NCI-H1436 (cell line): ENCODE data around the gene KIF18B.
A peak's percentile ranks its signal among the peaks of the same experiment; 100 is the strongest.

Source experiments
- DNase-seq: peaks from one replicate; lab custom pipeline; 2025; lab: John Stamatoyannopoulos, UW

The KIF18B gene

DNA sequence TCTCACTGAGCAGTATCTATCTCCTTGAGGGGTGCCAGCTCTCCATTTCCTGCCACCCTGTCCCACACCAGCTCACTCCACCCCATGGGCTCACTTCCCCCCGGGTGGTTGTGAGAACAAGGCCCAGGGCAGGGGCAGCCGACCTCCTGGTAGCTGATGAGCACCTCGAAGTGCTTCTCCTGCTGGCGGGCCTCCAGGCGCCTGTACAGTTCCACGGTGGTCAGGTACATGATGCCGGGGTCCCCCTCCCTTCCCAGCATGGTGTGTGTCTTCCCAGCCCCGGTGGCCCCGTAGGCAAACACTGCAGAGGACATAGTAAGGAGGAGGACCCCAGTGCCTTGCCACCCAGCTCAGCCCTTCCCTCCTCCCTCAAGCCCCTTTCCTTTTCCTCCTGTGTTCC, 12.5 kb downstream of the KIF18B start:
- DNase-seq: no peak

DNA sequence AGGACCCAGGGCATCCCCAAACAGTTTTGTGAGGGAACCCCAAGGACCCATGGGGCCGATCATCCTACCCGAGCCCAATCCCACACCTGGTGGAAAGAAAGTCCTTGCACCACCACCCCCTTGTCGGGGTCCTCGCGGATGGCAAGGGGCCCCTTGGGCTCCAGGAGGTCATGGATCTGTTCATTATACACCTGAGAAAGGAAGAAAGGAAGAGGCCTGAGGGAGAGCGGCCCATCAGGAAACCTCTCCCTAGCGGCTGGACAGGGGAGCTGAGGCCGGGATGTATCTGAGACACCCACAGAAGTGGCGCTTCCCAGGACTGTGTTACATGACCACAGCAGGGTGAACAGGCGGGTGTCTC, 12.8 kb downstream of the KIF18B start:
- DNase-seq: no peak

DNA sequence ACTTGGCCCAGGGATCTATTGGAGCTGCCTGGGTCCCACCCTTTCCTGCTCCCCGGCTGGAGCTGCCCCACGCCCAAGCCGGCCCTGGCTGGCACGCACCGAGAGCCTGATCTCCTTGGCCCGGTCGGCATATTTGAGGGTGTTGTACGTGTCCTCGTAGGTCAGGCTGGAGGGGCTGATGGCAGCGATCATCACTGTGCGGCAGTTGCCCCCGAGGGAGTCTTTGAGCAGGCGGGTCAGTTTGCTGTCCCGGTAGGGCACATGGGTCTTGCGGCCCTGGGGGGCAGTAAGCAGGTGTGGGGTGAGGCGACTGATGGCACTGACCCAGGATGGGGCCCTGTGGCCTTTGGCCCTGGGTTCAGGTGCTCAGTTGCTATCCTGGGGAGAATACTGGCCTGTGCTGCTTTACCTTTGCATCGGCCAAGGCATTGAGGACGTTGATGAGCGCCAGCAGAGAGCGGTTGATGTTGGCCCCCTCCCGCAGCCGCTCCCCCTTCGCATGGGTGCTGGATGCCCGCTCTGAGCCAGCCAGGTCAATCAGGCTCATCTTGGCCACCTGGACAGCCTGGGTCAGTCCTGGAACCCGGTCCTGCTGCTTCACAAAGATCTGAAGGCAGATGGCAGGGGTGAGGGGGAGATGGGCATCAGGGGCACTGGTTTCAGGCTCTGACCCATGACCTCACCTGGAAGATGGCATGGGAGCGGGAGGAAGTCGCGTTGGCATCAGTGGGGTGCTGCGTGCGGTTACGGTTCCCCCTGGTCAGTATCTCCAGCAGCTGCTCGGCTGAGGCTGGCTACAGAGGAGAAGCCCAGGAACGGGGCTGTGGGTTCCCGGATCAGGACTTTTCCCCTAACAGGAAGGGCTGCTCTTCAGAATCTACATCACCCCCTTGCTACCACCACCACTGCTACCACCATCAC, 13.5 kb downstream of the KIF18B start:
- DNase-seq: no peak

DNA sequence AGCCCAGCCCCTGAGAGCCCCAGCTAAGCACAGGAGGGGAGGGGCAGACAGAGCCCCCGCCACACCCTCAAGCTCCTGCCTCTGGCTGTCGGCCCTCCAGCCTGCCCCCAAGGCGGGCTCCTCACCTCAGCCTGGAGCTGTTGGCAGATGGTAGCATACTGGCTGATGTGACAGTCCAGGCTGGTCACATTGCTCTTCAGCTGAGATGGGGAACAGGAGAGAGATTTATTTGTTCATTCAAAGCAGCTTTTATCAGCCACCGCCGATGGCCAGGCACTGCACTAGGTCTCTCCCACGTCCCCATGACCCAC, 14.8 kb downstream of the KIF18B start:
- no peak for DNase-seq

DNA sequence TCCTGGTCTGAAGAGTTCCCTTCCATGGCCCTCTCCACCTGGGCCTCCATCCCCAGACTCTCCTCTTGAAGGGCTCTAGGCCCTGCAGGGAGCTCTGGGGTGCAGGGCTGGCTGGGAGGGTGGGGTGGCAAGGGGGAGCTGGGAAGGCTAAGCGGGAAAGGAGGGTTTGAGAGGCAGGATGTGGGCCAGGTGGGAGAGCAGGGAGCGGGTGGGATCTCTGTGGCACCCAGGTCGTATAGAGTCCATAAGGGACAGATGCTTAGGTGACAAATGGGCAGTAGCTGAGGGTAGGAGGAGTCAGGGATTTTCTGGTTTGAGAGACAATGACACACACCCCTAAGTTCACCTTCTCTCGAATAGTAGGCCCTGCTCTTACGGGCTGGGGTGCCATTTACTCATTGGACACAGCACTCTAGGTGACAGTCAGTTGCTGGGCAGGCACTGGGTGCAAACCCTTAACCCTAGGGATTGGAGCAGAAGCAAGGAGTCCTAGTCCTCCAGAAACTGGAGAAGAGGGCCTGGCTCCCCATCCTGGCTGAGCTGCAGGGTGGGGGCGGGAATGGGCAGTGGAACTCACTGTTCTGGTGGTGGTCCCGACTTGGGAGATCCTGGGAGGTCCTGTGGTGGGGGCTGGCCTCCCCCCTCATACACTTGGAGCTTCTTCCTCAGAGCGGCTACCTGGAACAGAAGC, 15.3 kb downstream of the KIF18B start:
- DNase-seq: no peak

DNA sequence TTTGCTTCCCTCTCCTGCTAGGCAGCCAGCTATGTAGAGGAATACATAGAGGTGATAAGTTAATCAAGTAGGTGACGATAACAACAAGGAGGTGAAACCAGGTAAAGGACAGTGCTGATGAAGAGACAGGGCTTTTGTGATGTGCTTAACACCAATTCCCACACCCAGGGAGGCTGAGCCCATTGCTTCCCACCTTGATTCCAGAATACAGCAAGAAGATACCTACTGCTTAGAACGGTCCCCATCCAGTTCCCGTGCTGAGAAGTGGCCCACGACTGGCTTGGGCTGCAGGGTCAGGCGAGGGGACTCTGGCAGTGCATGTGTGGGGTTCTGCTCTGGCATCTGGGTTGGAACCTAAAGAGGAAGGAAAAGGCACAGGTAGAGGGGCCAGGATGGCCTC, 16.2 kb downstream of the KIF18B start:
- DNase-seq: no peak

DNA sequence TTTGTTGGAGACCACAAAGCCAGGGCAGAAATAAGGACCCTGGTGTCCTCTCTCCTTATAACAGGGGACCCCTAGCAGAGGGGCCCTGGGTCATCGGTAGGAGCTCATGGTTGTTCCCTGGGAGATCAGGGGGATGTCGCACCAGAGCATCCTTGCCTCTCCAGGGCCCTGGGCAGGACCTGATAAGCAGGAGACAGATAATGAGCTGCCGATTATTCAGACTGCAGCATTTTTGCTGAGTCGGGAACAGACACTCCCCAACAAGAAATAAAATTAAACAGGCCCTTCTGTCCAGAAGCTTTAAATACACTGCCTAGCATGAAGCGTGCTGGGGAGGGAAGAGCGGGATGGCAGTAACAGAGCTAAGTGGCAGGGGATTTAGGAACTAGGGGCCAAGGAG, 16.9 kb downstream of the KIF18B start:
- DNase-seq: no peak

DNA sequence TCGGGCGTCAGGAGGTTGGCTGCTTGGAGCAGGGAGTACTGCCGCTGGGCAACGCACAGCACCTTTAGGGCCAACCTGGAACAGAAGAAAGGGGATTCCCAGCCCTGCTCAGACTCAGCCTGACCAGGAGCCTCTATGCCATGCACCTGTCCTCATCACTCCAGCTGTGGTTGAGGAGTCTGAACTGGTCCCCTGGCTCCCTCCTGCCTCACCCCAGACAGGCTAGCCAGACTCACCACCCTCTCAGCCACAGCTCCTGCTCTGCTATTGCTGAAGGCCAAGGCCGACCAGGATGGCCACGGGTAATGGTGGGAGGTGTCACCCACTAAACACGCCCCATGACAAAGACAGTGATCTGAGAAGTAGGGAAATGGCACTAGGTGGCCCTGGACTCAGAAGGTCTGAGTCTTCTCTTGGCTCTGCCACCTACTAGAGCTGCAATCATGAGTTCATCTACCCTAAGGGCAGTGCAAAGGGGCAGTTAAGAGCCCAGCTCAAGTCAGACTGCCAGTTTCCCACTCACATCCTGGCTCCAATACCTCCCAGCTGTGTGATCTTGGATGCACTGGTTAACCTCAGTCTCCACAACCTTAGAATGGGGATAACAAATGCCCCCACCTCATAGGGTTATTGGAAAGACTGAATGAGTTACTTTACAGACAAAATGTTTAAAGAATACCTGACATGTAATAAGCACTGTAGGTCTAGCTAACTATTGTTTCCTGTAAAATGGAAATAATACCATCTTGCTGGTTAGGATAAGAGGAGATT, 18.4 kb downstream of the KIF18B start:
- DNase-seq: no peak

DNA sequence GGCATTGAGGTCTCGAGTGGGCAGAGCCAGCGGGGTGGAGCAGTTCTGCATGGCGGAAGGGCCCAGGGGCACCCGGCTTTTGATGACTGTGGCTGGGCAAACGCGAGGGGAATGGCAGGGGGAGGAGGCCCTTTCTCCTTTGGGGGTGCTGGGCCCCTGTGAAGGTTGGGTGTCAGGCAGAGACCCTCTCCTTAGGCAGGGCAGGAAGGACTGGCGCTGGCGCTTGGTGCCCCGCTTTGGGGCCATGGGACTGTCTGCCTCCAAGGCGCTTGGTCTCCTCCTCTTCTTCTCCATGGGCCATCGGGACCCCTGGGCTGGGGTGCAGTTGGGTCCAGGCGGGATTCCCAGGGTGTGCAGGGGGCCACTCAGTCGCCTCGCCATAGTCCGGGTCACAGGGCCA, 19.4 kb downstream of the KIF18B start:
- DNase-seq: no peak

DNA sequence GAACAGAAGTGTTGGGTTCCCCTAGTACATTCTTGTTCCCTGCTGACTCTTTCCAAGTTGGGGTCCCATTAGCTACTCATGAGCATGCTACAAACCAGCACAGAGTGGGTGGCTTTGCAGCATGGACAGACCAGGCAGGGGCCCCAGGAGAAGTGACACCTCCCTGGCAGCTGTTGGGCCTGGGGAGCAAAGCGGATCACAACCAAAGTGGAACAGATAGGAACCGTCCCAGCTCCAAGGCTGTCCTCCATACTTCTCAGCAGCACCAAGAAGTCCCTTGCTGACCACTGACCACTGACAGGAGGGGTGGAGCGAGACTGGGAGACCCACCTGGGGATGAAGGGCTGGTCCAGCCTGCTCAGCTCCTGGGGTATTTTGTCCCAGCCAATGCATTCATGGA, 19.9 kb downstream of the KIF18B start:
- no peak for DNase-seq

DNA sequence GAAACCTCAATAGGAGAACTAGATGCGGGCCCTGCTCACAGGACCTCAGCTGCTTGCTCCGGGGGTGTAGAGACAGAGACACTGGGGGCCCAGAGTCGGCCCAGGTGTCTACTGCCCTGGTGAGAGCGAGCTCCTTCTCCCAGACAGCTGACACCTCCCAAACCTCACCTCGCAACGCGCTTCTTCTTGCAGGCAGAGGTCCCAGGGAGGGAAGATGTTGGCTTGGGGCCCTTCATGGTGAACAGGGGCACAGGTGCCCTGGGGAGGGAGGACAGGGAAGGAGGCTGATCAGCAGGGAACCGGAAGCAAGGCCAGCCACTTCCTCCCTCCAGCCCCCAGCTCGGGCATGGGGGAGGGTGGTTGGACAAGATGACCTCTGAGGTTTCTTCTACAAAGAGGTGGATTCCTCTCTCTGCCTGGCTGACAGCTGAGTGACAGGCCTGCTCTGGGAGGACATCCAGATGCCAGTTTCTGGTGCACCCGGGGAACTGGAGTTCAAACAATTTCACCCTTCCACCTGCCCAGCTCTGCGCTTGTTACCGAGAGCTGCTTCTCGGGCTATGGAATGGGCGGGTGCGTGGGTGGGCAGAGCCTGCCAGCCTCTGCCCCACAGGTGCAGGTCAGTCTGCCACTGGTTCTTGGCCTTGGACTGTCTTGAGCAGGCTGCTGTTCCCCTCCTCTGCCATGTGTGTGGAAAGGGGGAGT, 20.6 kb downstream of the KIF18B start:
- DNase-seq: no peak

DNA sequence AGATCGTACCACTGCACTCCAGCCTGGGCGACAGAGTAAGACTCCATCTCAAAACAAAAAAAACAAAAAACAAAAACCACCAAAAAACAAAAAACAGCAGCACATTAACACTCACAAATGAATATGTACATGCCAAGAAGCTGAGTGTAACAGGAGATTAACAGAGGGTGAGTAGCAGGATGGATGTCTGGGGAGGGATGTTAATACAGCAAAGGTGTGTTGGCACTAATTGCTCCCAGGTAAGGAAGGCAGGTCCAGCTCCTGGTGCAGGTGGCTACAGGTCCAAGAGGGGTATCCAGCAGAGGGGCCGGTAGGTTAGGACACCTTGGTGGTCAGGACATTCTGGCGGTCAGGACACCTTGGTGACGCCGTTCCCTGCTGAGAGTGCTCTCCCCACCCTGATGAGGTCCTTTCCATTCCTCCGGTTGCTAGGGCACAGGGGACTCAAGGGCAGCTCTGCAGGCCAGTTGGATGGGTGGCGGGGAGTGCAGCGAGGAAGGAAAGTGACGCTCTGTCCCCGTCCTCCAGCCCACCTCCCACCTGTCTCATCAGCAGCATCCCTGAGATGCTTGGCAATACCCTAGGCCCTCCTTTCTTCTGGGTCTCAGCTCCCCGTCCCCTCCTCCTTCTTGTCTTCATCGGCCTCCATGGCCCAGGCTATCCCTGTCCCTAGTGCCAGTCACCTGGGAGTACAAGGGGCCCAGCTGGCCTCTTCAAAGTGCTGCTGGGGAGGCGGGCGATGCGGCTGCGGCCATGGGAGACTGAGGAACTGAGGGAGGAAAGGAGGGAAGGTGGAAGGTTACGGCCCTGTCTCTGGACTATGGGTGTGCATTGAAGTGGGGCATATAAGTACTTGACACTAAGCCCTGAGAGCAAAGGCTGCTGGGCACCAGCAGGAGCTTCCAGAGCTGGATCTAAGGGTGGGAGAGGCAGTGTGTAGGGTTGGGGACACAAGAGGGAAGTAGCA, 21.6 kb downstream of the KIF18B start:
- DNase-seq: no peak

DNA sequence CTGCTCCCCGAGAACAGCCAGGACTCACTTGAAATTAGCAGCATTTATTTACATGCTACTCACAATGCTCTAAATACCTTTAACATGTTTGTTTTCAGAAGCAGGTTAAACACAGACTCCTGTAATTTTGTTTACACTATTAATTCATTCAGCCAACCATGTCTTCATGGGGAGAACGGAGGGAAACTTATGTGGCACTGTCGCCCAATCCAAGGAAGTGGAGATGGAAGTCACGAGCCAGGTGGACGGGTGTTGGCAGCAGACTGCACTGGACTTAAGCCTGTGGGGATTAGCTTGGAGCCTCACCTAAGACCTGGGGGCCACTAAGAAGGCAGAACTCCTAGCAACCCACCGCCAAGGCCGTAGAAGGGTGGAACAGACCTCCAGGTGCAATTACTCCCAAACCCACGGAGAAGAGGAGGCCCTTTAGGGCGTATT, 23.4 kb downstream of the KIF18B start:
- DNase-seq: no peak

DNA sequence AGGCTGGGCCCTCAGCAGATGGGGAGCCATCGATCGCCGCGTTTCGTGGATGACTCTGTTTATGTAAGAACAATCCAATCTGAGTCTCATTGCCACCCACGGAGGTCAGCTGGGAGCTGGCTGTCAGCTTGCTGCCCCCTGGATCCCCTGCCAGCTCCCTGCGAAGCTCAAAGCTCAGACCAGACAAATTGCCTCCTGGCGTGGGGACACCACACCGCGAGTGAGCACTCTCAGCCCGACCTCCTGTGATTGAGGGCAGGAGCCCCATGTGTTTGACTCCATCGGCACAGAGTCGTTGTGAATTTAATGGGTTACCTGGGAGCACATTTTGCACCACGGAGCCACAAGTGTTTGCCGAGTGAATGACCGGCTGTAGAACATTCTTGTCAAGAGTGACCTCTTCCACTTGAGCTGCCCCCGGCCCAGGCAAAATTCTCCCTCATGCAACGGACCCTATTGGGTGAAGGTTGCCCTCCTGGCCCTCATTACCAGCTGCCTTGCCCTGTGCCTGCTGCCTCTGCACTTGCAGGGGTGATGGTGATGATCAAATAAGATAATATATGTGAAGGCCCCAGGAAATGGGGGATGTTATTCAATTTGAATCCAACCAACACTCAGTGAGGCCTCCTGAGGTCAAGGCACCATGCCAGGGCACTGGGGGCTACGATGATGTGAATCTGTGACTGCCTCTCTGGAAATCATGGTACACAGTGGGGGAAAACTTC, 24.7 kb downstream of the KIF18B start:
- no peak for DNase-seq

DNA sequence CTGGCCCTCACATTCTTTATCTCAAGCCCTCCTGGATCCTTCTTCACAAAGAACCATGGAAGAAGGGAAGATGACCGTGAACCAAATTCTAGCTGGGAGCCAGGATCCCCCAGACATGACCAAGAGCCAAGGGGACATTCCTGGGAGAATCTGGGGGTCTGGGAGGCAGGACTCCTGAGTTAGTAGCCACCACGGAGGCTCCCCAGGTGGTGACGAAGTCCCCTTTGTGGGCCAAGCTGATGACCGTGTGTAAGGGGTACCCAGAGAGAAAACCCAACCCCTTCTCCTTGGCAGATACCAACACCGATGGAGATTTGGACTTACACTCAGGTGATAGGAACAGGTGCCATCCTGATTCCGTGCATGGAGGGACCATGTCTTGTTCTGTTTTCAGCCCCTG, 25.4 kb downstream of the KIF18B start:
- no peak for DNase-seq

DNA sequence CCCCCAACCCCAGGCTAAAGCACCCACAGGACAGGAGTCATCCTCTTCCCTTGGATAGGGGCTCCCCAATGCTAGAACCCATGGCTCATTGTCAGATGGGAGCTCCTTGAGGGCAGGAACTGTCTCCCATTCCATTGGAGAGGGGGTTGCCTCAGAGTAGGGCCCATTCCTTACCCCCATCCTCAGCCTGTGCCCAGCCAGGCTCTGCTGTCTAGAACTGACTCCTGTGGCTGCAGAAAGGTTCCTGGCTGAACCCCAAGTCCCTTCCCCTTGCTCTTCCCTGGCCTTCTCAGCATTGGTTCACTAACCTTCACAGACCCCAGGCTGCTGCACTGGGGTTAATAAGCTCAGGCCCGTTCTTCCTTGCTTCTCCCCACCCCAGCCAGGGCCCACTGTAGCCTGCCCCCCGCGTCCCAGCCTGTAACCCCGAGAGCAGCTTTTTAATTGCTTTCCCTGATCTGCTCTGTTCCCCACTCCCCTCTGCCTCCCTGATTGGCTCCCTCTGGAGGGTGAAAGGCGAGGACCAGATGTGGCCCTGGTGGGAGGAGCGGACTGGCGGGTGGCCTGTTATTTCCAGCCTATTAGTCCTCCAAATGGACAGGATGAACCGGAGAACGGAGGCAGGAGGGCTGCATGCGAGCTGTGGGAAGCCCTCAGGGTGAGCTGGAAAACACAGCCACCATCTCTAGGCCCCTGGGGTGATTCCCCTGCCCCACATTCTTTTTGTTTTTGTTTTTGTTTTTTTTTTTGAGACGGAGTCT, 26.3 kb downstream of the KIF18B start:
- DNase-seq: no peak

DNA sequence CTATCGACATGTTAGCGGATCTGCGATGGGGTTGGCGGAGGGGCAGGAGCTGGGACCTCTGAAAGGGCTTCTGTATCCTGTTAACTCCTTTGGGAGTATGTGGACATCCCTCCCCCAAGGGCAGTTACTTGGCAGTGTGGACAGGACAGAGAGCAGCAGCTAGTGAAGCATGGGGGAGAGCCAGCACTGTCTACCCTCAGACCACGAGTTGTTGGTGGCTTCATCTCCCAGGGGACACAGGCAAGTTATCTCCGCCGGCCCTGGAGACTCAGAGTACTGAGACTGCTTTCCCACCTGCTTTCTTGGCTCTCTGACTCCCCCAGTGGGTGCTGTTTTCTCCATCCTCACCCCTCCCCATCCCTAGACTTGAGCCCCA, 27.0 kb downstream of the KIF18B start:
- peak; percentile 28 for DNase-seq

DNA sequence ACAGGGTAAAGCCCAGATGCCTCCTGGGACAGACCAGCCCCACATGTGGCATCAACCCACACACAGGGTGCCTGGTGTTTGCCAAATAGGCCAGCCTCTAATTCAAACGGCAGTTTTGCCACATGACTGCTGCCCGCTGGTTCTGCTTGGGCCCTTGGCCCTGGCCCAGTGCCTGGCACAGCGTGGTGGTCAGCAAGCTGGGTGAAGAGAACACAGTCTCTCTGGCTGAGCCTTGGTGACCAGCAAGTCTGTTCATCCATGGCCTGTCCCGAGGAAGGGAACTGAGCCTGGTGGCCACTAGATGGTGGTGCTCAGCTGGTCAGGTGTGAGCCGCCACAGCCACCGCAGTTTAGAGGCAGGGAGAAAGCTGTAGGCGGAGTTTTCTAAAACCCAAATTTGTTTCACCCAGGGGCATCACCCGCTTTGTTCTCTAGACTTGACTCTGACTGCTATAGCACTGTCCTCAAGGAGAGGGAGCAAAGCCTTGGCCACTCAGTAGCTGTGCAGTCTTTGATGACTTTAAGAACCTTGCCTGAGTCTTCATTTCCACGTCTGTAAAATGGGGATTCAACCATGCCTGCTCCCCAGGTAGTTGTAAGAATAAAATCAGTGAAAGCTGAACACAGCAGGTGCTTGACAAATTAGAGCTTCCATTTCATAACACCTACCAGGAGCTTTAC, 27.5 kb downstream of the KIF18B start:
- DNase-seq: peak; percentile 84

DNA sequence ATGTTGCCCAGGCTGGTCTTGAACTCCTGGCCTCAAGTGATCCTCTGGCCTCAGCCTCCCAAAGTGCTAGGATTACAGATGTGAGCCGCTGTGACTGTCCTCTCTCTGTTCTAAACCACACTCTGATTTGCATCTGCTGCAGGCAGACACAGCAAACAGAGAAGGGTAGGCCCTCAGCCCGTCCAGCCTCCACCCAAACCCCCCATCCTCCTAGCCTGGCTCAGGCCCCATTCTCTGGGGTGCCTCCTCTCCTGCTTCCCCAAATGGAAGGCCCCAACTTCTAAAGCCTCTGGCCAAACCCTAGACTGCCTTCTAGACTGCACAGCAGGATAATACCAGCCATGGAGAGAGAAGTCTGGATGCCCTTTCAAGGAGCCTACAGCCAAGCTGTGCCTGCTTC, 28.2 kb downstream of the KIF18B start:
- DNase-seq: no peak
